GM23248 (cell line): ENCODE data around the gene PREX1. TPM values are rescaled to one million over a fixed set of nuclear protein-coding genes. Genes with fewer than 3 reads are reported as not detected.

Source experiments
- DNase-seq: peaks from one replicate; pipeline ENCODE4 v3.0.0-alpha.2; 2015
- H2AFZ ChIP-seq: fragments of 200-600 bp; sonication (generic); 2 replicates; pipeline ENCODE4 v1.6.1; 2016; ENCODE audit warnings: antibody characterized with exemption
- H3F3A ChIP-seq: fragments of 200-600 bp; sonication (generic); 2 replicates; pipeline ENCODE4 v1.6.1; 2016; ENCODE audit warnings: mild to moderate bottlenecking, antibody characterized with exemption, mixed run types; ENCODE audit not compliant: insufficient read depth
- H3K27ac ChIP-seq: fragments of 200-600 bp; sonication (generic); 2 replicates; pipeline ENCODE4 v1.5.1; 2016; ENCODE audit warnings: mild to moderate bottlenecking
- H3K27me3 ChIP-seq: fragments of 200-600 bp; sonication (generic); replicated peaks from 2 replicates; pipeline ENCODE4 v1.6.1; 2016; ENCODE audit warnings: mild to moderate bottlenecking; ENCODE audit not compliant: insufficient read depth
- H3K36me3 ChIP-seq: fragments of 200-600 bp; sonication (generic); 2 replicates; pipeline ENCODE4 v1.6.1; 2016; ENCODE audit warnings: low read depth, mild to moderate bottlenecking
- H3K4me1 ChIP-seq: fragments of 200-600 bp; sonication (generic); 2 replicates; pipeline ENCODE4 v1.6.1; 2016; ENCODE audit warnings: mild to moderate bottlenecking; ENCODE audit not compliant: insufficient read depth
- H3K4me2 ChIP-seq: fragments of 200-600 bp; sonication (generic); one replicate; pipeline ENCODE4 v1.6.1; 2016; ENCODE audit warnings: mild to moderate bottlenecking; ENCODE audit not compliant: unreplicated experiment
- H3K4me3 ChIP-seq: fragments of 200-600 bp; sonication (generic); 2 replicates; pipeline ENCODE4 v1.5.1; 2016; ENCODE audit warnings: mild to moderate bottlenecking
- H3K79me2 ChIP-seq: fragments of 200-600 bp; sonication (generic); 2 replicates; pipeline ENCODE4 v1.6.1; 2016; ENCODE audit warnings: mild to moderate bottlenecking; ENCODE audit not compliant: insufficient read depth
- H3K9ac ChIP-seq: fragments of 200-600 bp; sonication (generic); 2 replicates; pipeline ENCODE4 v1.6.1; 2016; ENCODE audit warnings: mild to moderate bottlenecking
- H3K9me2 ChIP-seq: fragments of 200-600 bp; sonication (generic); 2 replicates; pipeline ENCODE4 v1.6.1; 2016; ENCODE audit warnings: mixed run types, mild to moderate bottlenecking, moderate library complexity; ENCODE audit not compliant: insufficient read depth
- H3K9me3 ChIP-seq: fragments of 200-600 bp; sonication (generic); one replicate; pipeline ENCODE4 v1.6.1; 2017; ENCODE audit warnings: low read depth
- H4K20me1 ChIP-seq: fragments of 200-600 bp; sonication (generic); 2 replicates; pipeline ENCODE4 v1.6.0; 2016; ENCODE audit not compliant: insufficient read depth
- EZH2 ChIP-seq: fragments of 200-600 bp; sonication (generic); IDR thresholded peaks from 2 replicates; pipeline ENCODE4 v1.6.1; 2018; ENCODE audit warnings: antibody characterized with exemption, mild to moderate bottlenecking; ENCODE audit not compliant: insufficient read depth, poor library complexity, severe bottlenecking
- EZH2phosphoT487 ChIP-seq: fragments of 200-600 bp; sonication (generic); IDR thresholded peaks from 2 replicates; pipeline ENCODE4 v1.6.1; 2018; ENCODE audit warnings: antibody characterized with exemption, moderate library complexity, mild to moderate bottlenecking, low read depth; ENCODE audit not compliant: insufficient read depth
- whole genome bisulfite sequencing, 2 experiments: methylation state at CpG; one replicate each; pipeline ENCODE4 v1.1.6; 2015 to 2017; ENCODE audit warnings: low lambda C conversion rate in 2 of 2, low coverage in 1 of 2; ENCODE audit errors: missing lambda C conversion rate in 2 of 2; 5-methylcytosine and 5-hydroxymethylcytosine counted together
- in situ Hi-C: fragments of 300-500 bp; cut with MboI; formaldehyde crosslinking; loops from 2 replicates; pipeline ENCODE4 v1.15.0; 2020
- polyA plus RNA-seq: library from polyadenylated mRNA; unstranded; fragments of >200 nt; fragmentation: Nextera tagmentation; extraction: Ambion mirVana; gene quantifications from 2 replicates; pipeline ENCODE4 v1.2.1, GENCODE V29; 2016
- total RNA-seq: library from RNA; depleted of rRNA; stranded (reverse); fragments of >200 nt; shearing (Covaris generic); gene quantifications from 2 replicates; pipeline ENCODE4 v1.2.3, GENCODE V29; 2014

The PREX1 gene
- total and polyA plus RNA-seq, 2 experiments from 2014 or later = 0.13 to 0.65 TPM

DNA sequence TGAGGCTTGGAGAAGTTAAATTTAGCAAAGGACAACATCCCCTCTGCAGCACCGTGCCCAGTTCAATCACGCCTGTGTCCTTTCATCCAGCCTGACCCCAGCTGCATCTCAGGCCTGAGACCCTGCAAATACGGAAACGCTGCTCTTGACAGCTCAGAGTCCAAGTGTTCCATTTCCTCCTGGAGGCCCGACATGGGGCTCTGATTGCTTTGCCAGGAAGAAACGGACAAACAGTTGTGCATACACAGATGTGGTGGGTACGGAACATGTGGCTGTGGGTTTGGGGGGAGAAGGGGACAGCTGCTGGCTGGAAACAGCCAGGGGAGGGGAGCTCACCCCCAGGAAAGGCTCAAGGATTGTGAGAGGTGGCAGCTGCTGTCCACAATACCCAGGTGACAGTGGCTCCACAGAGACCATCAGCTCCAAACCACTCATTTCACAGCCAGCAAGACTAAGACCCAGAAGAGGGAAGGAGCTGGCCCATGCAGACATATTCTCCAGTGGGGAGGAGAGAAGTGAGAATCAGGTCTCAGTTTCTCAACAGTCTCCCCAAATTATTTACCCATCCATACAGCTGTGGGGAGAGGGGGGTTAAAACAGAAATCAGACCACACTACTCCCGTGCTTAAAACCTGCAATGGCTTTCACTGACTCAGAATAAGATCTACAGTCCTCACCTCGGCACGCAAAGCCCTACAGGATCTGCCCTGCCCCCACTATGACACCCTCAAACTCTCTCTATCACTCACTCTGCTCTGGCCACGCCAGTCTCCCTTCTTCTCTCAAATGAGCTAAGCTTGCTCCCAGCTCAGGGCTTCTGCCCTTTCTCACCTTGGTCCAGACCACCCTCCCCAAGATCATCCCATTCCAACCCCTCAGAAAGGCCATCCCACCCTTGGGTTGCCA, 89.1 kb downstream of the PREX1 start:
- H3K9me3 ChIP-seq = no peaks in the 10 kb centered on the region
- DNase-seq = no peak
- no peak overlapping the region for H3K27ac ChIP-seq
- no peak overlapping the region for H3K4me2 ChIP-seq
- H3F3A ChIP-seq = no peaks in the 10 kb centered on the region
- no peak for TF ChIP-seq EZH2
- no peak for TF ChIP-seq EZH2phosphoT487
- in situ Hi-C loops = no loop called here
- no peak overlapping the region for H2AFZ ChIP-seq
- H3K4me3 ChIP-seq = no peak overlapping the region
- H3K36me3 ChIP-seq = no peaks in the 10 kb centered on the region
- no peaks in the 10 kb centered on the region for H3K79me2 ChIP-seq
- 76 to 79% methylated on average over 11 of the region's 11 CpGs for WGBS, 2 experiments
- no peak overlapping the region for H3K9ac ChIP-seq
- no peaks in the 10 kb centered on the region for H3K9me2 ChIP-seq
- 0 out of 2 replicates have a peak, but pooled peaks cover 5% of the 10 kb centered on the region for H3K27me3 ChIP-seq
- no peaks in the 10 kb centered on the region for H4K20me1 ChIP-seq
- H3K4me1 ChIP-seq = no peaks in the 10 kb centered on the region

DNA sequence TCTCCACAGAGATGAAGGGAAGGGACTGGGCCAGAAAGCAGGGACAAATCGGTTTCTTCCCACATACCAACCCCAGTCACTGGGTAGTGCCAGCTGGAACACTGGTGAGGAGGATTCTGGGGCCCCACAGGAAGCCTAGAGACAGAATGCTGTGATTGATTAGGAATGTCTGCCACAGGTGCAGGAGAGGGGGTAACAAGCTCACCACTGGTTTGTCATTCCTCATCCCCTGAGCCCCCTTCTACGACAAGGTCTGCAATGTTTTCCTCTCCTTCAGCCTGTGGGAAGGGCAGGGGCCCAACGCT, 89.8 kb downstream of the PREX1 start:
- 40 to 46% methylated on average over 3 of the region's 3 CpGs for WGBS, 2 experiments

DNA sequence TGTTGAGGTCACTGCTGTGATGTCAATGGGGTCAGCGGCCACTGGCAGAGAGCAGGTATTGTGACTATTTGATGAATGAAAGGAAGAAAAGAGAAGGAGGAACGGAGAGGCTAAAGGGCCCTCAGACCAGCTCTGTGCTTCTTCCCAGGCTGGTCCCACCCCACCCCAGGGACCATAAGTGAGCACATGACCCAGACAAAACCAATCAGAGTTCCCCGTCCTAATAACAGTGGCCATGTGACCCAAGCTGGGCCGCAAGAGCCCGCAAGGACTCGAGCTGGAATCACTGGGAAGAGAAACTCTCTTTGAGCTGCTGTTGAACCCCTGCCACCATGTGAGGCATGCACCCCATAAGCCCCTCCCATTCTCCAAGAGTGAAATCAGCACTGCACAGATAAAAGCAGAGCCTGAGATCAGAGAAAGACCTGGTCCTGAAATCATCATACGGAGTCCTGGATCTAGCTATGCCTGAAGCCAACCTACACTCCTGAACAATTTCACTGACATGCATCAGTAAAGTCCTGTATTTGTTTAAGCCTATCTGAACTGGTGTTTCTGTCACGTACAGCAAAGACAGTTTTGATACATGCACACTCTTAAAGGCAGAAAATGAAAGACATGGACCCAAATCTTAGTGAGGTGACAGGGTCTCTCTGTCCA, 90.2 kb downstream of the PREX1 start:
- Histone ChIP-seq H3K9me3 (no peaks in the 10 kb centered on the region), H4K20me1 (no peaks in the 10 kb centered on the region), H3F3A (no peaks in the 10 kb centered on the region), H3K36me3 (no peaks in the 10 kb centered on the region), H3K27me3 (0 out of 2 replicates have a peak, but pooled peaks cover 5% of the 10 kb centered on the region), H3K27ac (no peak overlapping the region), H2AFZ (no peak overlapping the region), H3K4me3 (no peak overlapping the region), H3K9ac (no peak overlapping the region), H3K9me2 (no peaks in the 10 kb centered on the region), H3K4me1 (no peaks in the 10 kb centered on the region), H3K79me2 (no peaks in the 10 kb centered on the region), H3K4me2 (no peak overlapping the region)
- in situ Hi-C loops = no loop called here
- WGBS, 2 experiments = 88 to 92% methylated on average over 8 of the region's 8 CpGs
- TF ChIP-seq EZH2phosphoT487 (no peak), EZH2 (no peak)
- DNase-seq = no peak

More for the DNA sequence above, 89.8 kb downstream of the PREX1 start:
- no peak overlapping the region for H3K4me2 ChIP-seq
- H3F3A ChIP-seq = no peaks in the 10 kb centered on the region
- H3K27me3 ChIP-seq = 0 out of 2 replicates have a peak, but pooled peaks cover 5% of the 10 kb centered on the region
- H3K4me3 ChIP-seq = no peak overlapping the region
- no peak overlapping the region for H2AFZ ChIP-seq
- H3K9ac ChIP-seq = no peak overlapping the region
- no peak for DNase-seq
- H3K4me1 ChIP-seq = no peaks in the 10 kb centered on the region
- H3K36me3 ChIP-seq = no peaks in the 10 kb centered on the region
- no peaks in the 10 kb centered on the region for H3K9me3 ChIP-seq
- no peak overlapping the region for H3K27ac ChIP-seq
- no peaks in the 10 kb centered on the region for H3K79me2 ChIP-seq
- TF ChIP-seq EZH2phosphoT487 (no peak), EZH2 (no peak)
- H4K20me1 ChIP-seq = no peaks in the 10 kb centered on the region
- no peaks in the 10 kb centered on the region for H3K9me2 ChIP-seq
- in situ Hi-C loops = no loop called here

DNA sequence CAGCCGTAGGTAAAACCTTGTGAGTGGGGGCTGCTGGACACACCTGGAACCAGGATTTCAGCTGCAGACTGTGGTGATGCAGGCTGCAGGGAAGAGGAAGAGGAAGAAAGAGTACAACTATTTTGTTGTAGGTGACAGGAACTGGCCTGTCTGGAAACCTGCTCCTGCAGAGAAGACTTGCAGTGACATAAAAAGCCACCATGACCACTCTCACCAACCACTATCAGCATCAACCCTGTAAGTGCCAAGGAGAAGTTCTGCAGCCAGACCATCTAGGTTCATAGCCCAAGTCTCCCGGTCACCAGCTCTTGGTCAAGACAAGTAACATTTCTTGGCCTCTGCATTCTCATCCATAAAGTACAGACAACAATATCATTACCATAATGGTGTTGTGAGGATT, 91.2 kb downstream of the PREX1 start:
- H3K4me1 ChIP-seq = no peaks in the 10 kb centered on the region
- H4K20me1 ChIP-seq = no peaks in the 10 kb centered on the region
- WGBS, 2 experiments = 92 to 94% methylated on average over 2 of the region's 2 CpGs
- H3K4me2 ChIP-seq = no peak overlapping the region
- no peak for DNase-seq
- H3K9me3 ChIP-seq = no peaks in the 10 kb centered on the region
- H3K9ac ChIP-seq = no peak overlapping the region
- H3K27ac ChIP-seq = no peak overlapping the region
- H3F3A ChIP-seq = no peaks in the 10 kb centered on the region
- H2AFZ ChIP-seq = no peak overlapping the region
- no peaks in the 10 kb centered on the region for H3K36me3 ChIP-seq
- H3K27me3 ChIP-seq = 0 out of 2 replicates have a peak, but pooled peaks cover 5% of the 10 kb centered on the region
- no peaks in the 10 kb centered on the region for H3K79me2 ChIP-seq
- no peak overlapping the region for H3K4me3 ChIP-seq
- TF ChIP-seq EZH2 (no peak), EZH2phosphoT487 (no peak)
- H3K9me2 ChIP-seq = no peaks in the 10 kb centered on the region
- in situ Hi-C loops = no loop called here
